Stimulated activated CD4-positive, alpha-beta T cell treated with anti-CD3 and anti-CD28 coated beads, Interleukin-1b, Interleukin-23, amount 100 ng/mL, for 48 hours (primary cell): ENCODE results near the gene TBL3.

Experiments
- DNase-seq: peaks from one replicate; pipeline ENCODE4 v3.0.0-alpha.2; 2020

Gene TBL3

GRCh38 chr16:1965396-1966001, 6.4 kb upstream of the TBL3 start:
- DNase-seq = peak; percentile 22

- no peak for DNase-seq
Measured at GRCh38 chr16:1966460-1966859, 5.4 kb upstream of the TBL3 start, which contains the start of gene RNF151. Gene RNF151 (plus strand): TSS chr16:1966856. CDS start chr16:1966882, 26 bp downstream.

GRCh38 chr16:1968146-1968953, 3.5 kb upstream of the TBL3 start:
- DNase-seq = no peak

- DNase-seq = peak; percentile 29
Measured at GRCh38 chr16:1972490-1972877, 631 bp downstream of the TBL3 start.

- DNase-seq = no peak
Measured at GRCh38 chr16:1973461-1974156, 1.8 kb downstream of the TBL3 start.

- DNase-seq = no peak
Measured at GRCh38 chr16:1974157-1975070, 2.6 kb downstream of the TBL3 start.

- DNase-seq = no peak
Measured at GRCh38 chr16:1975432-1976215, 3.8 kb downstream of the TBL3 start.

GRCh38 chr16:1976216-1976520, 4.3 kb downstream of the TBL3 start:
- DNase-seq = no peak

GRCh38 chr16:1976951-1977874, 5.4 kb downstream of the TBL3 start:
- DNase-seq = no peak

- DNase-seq = no peak
Measured at GRCh38 chr16:1977875-1978268, 6.0 kb downstream of the TBL3 start.

- DNase-seq = no peak
Measured at GRCh38 chr16:1978476-1979120, 6.7 kb downstream of the TBL3 start.

- DNase-seq = peak; percentile 40
Measured at GRCh38 chr16:1979271-1980029, 7.6 kb downstream of the TBL3 start.

GRCh38 chr16:1980030-1980769, 8.3 kb downstream of the TBL3 start:
- no peak for DNase-seq

- DNase-seq = no peak
Measured at GRCh38 chr16:1980770-1981087, 8.9 kb downstream of the TBL3 start.

- DNase-seq = no peak
Measured at GRCh38 chr16:1981398-1981836, 9.6 kb downstream of the TBL3 start, which contains the start of gene NOXO1. Gene NOXO1 (minus strand): TSS chr16:1981469. CDS start chr16:1981179, 290 bp downstream.

GRCh38 chr16:1982013-1982433, 10.2 kb downstream of the TBL3 start:
- DNase-seq = no peak

GRCh38 chr16:1982991-1983543, 11.2 kb downstream of the TBL3 start:
- no peak for DNase-seq

GRCh38 chr16:1983544-1984346, 11.9 kb downstream of the TBL3 start, which contains the start of gene GFER:
Gene GFER (plus strand): TSS chr16:1984193. CDS start chr16:1984219, 26 bp downstream.
- peak; percentile 70 for DNase-seq
